DND-41 (cell line): ENCODE measurements around the gene SKA3.

ENCODE experiments used
- ATAC-seq: fragments of 200-7000 bp; cut with Tn5 transposase; 3 replicates; pipeline ENCODE4 v1.9.1; 2021; ENCODE audit warnings: low read depth; ENCODE audit not compliant: insufficient read depth
- DNase-seq: peaks from one replicate; pipeline ENCODE4 v3.0.0-alpha.2; 2020
- H2AFZ ChIP-seq: 2 replicates; pipeline ENCODE4 v1.6.0; 2012; ENCODE audit warnings: low read depth, low read length
- H3K27ac ChIP-seq: 2 replicates; pipeline ENCODE4 v1.5.1; 2012; ENCODE audit warnings: low read length, inconsistent platforms
- H3K27me3 ChIP-seq: fragments of 200-600 bp; sonication (generic); 2 replicates; pipeline ENCODE4 v1.6.0; 2012; ENCODE audit warnings: low read length, mild to moderate bottlenecking, inconsistent platforms; ENCODE audit not compliant: insufficient read depth, poor library complexity
- H3K36me3 ChIP-seq: 2 replicates; pipeline ENCODE4 v1.5.1; 2012; ENCODE audit warnings: low read length, inconsistent platforms; ENCODE audit not compliant: insufficient read depth
- H3K4me1 ChIP-seq: 2 replicates; pipeline ENCODE4 v1.5.1; 2012; ENCODE audit warnings: mild to moderate bottlenecking, low read length; ENCODE audit not compliant: insufficient read depth
- H3K4me2 ChIP-seq: 2 replicates; pipeline ENCODE4 v1.6.0; 2012; ENCODE audit warnings: mild to moderate bottlenecking, moderate library complexity, low read length, inconsistent platforms; ENCODE audit not compliant: insufficient read depth
- H3K4me3 ChIP-seq, 2 experiments: fragments of 200-600 bp in 1 of 2; shearing (Covaris generic) in 1 of 2; 2 replicates each; pipeline ENCODE4 v1.5.1; 2012 to 2016; ENCODE audit warnings: inconsistent platforms in 2 of 2, low read length in 2 of 2, mild to moderate bottlenecking in 2 of 2, low read depth in 1 of 2, moderate library complexity in 1 of 2
- H3K79me2 ChIP-seq: 2 replicates; pipeline ENCODE4 v1.6.0; 2012; ENCODE audit warnings: low read length, inconsistent platforms; ENCODE audit not compliant: insufficient read depth
- H3K9ac ChIP-seq: 2 replicates; pipeline ENCODE4 v1.6.0; 2012; ENCODE audit warnings: low read depth, mild to moderate bottlenecking, inconsistent platforms, low read length, moderate library complexity
- H3K9me3 ChIP-seq: 2 replicates; pipeline ENCODE4 v1.5.1; 2012; ENCODE audit warnings: low read length, moderate library complexity, mild to moderate bottlenecking, inconsistent platforms; ENCODE audit not compliant: insufficient read depth, severe bottlenecking
- H4K20me1 ChIP-seq: 2 replicates; pipeline ENCODE4 v1.6.0; 2012; ENCODE audit warnings: low read length; ENCODE audit not compliant: insufficient read depth
- CTCF ChIP-seq: IDR thresholded peaks from 2 replicates; pipeline ENCODE4 v1.5.1; 2012; ENCODE audit warnings: borderline replicate concordance, low read length, moderate library complexity, mild to moderate bottlenecking; ENCODE audit not compliant: poor library complexity, severe bottlenecking; ENCODE audit errors: extremely low read depth
- EZH2 ChIP-seq: IDR thresholded peaks from 3 replicates; pipeline ENCODE4 v1.6.1; 2012; ENCODE audit warnings: borderline replicate concordance, low read depth, mild to moderate bottlenecking, moderate library complexity, low read length, inconsistent platforms; ENCODE audit not compliant: severe bottlenecking

SKA3 gene

GRCh38 chr13:21149568-21149967 lies 26.8 kb downstream of the SKA3 start:
- H3K4me2 ChIP-seq, result no peak overlapping the region
- TF ChIP-seq CTCF, result no peak
- TF ChIP-seq EZH2, result no peak
- H3K9me3 ChIP-seq, result no peaks in the 10 kb centered on the region
- no peaks in the 10 kb centered on the region for H3K4me1 ChIP-seq
- H2AFZ ChIP-seq, result no peak overlapping the region
- ATAC-seq (peak; percentile 38; the same call in 2 of the 3 replicates), DNase-seq (no peak)
- H3K4me3 ChIP-seq, result no peak overlapping the region
- no peak overlapping the region for H3K27ac ChIP-seq
- H3K79me2 ChIP-seq, result peaks cover 18% of the 10 kb centered on the region
- H3K27me3 ChIP-seq, result no peaks in the 10 kb centered on the region
- no peak overlapping the region for H3K9ac ChIP-seq
- peaks cover 54% of the 10 kb centered on the region for H3K36me3 ChIP-seq
- H4K20me1 ChIP-seq, result peaks cover 18% of the 10 kb centered on the region; the same call in 1 of the 2 replicates

GRCh38 chr13:21148557-21149258 lies 27.6 kb downstream of the SKA3 start:
- no peaks in the 10 kb centered on the region for H3K27me3 ChIP-seq
- peaks cover 55% of the 10 kb centered on the region for H3K36me3 ChIP-seq
- DNase-seq, result no peak
- H3K4me2 ChIP-seq, result no peak overlapping the region
- H3K9ac ChIP-seq, result no peak overlapping the region
- peaks cover 26% of the 10 kb centered on the region for H3K79me2 ChIP-seq
- H3K9me3 ChIP-seq, result no peaks in the 10 kb centered on the region
- H3K27ac ChIP-seq, result no peak overlapping the region
- H2AFZ ChIP-seq, result no peak overlapping the region
- peaks cover 23% of the 10 kb centered on the region for H4K20me1 ChIP-seq
- H3K4me3 ChIP-seq, result no peak overlapping the region
- ATAC-seq, result no peak
- peaks cover 3% of the 10 kb centered on the region for H3K4me1 ChIP-seq
- no peak for TF ChIP-seq EZH2
- TF ChIP-seq CTCF, result no peak

GRCh38 chr13:21147827-21148226 lies 28.5 kb downstream of the SKA3 start:
- DNase-seq, result no peak
- TF ChIP-seq CTCF (no peak), EZH2 (no peak)
- Histone ChIP-seq H3K4me3 (no peak overlapping the region), H3K27me3 (no peaks in the 10 kb centered on the region), H3K27ac (no peak overlapping the region), H3K36me3 (peaks cover 64% of the 10 kb centered on the region), H3K9ac (no peak overlapping the region), H3K4me1 (peaks cover 12% of the 10 kb centered on the region), H3K4me2 (no peak overlapping the region), H2AFZ (no peak overlapping the region), H3K79me2 (peaks cover 35% of the 10 kb centered on the region), H3K9me3 (no peaks in the 10 kb centered on the region), H4K20me1 (peaks cover 32% of the 10 kb centered on the region)
- ATAC-seq, result peak; percentile 13; the same call in 1 of the 3 replicates
